ENCODE results near the gene SLC36A2.
A peak's percentile ranks its signal among the peaks of the same experiment; 100 is the strongest.

The SLC36A2 gene

GRCh38 chr5:151326266-151326665, 21.1 kb downstream of the SLC36A2 start:
- ATAC-seq = no peak
- TF ChIP-seq TCF4 (CRISPR knock-in tag; IDR thresholded peaks at IDR 0.05; ENCODE audit: borderline replicate concordance) = no peak
- TF ChIP-seq ZNF70 (CRISPR knock-in tag; IDR thresholded peaks at IDR 0.05) = no peak
- TF ChIP-seq, protein P1, sequence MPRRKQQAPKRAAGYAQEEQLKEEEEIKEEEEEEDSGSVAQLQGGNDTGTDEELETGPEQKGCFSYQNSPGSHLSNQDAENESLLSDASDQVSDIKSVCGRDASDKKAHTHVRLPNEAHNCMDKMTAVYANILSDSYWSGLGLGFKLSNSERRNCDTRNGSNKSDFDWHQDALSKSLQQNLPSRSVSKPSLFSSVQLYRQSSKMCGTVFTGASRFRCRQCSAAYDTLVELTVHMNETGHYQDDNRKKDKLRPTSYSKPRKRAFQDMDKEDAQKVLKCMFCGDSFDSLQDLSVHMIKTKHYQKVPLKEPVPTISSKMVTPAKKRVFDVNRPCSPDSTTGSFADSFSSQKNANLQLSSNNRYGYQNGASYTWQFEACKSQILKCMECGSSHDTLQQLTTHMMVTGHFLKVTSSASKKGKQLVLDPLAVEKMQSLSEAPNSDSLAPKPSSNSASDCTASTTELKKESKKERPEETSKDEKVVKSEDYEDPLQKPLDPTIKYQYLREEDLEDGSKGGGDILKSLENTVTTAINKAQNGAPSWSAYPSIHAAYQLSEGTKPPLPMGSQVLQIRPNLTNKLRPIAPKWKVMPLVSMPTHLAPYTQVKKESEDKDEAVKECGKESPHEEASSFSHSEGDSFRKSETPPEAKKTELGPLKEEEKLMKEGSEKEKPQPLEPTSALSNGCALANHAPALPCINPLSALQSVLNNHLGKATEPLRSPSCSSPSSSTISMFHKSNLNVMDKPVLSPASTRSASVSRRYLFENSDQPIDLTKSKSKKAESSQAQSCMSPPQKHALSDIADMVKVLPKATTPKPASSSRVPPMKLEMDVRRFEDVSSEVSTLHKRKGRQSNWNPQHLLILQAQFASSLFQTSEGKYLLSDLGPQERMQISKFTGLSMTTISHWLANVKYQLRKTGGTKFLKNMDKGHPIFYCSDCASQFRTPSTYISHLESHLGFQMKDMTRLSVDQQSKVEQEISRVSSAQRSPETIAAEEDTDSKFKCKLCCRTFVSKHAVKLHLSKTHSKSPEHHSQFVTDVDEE (CRISPR knock-in tag; IDR thresholded peaks at IDR 0.05) = no peak
- TF ChIP-seq ZC3H10 (CRISPR knock-in tag; IDR thresholded peaks at IDR 0.05) = no peak
- TF ChIP-seq ZFP30 (CRISPR knock-in tag; IDR thresholded peaks at IDR 0.05) = no peak
- no peak for TF ChIP-seq ZFP3 (CRISPR knock-in tag; IDR thresholded peaks at IDR 0.05)
- TF ChIP-seq ESRRG (CRISPR knock-in tag; IDR thresholded peaks at IDR 0.05) = no peak

DNA sequence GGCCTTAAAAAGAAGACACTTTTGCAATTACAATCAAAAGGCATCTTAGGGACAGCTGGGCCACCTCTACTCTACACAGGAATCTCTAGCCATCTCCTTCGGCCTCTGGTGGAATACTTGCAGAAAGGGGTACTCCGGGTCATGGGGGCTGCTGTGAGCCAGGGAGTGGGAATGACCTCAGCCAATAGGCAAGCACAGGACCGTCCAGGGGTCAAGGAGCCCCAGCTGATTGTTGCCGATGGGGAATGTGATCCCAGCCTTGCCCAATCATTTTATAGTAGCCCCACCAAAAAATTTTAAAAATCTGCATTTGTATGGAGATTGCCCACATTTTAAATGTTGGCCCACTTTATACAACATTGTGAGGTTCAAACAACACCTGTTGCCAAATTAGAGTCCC, 26.9 kb downstream of the SLC36A2 start:
- no peak for ATAC-seq
- TF ChIP-seq ZNF70 (CRISPR knock-in tag; IDR thresholded peaks at IDR 0.05) (no peak), ZNF8 (CRISPR knock-in tag; IDR thresholded peaks at IDR 0.05) (no peak), OSR1 (CRISPR knock-in tag; IDR thresholded peaks at IDR 0.05) (no peak), SNAI2 (CRISPR knock-in tag; IDR thresholded peaks at IDR 0.05) (no peak), ZC3H10 (CRISPR knock-in tag; IDR thresholded peaks at IDR 0.05) (no peak), ESRRG (CRISPR knock-in tag; IDR thresholded peaks at IDR 0.05) (no peak), BACH2 (CRISPR knock-in tag; IDR thresholded peaks at IDR 0.05; ENCODE audit: borderline replicate concordance) (no peak), ARNTL (CRISPR knock-in tag; IDR thresholded peaks at IDR 0.05; ENCODE audit: borderline replicate concordance, low read depth) (no peak), TCF4 (CRISPR knock-in tag; IDR thresholded peaks at IDR 0.05; ENCODE audit: borderline replicate concordance) (no peak), PPARA (CRISPR knock-in tag; IDR thresholded peaks at IDR 0.05; ENCODE audit: borderline replicate concordance) (no peak), RARB (CRISPR knock-in tag; IDR thresholded peaks at IDR 0.05) (no peak), TOX (CRISPR knock-in tag; IDR thresholded peaks at IDR 0.05; ENCODE audit: borderline replicate concordance) (no peak)
- TF ChIP-seq, protein P2, sequence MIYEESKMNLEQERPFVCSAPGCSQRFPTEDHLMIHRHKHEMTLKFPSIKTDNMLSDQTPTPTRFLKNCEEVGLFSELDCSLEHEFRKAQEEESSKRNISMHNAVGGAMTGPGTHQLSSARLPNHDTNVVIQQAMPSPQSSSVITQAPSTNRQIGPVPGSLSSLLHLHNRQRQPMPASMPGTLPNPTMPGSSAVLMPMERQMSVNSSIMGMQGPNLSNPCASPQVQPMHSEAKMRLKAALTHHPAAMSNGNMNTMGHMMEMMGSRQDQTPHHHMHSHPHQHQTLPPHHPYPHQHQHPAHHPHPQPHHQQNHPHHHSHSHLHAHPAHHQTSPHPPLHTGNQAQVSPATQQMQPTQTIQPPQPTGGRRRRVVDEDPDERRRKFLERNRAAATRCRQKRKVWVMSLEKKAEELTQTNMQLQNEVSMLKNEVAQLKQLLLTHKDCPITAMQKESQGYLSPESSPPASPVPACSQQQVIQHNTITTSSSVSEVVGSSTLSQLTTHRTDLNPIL (CRISPR knock-in tag; IDR thresholded peaks at IDR 0.05; ENCODE audit: low read depth) = no peak

DNA sequence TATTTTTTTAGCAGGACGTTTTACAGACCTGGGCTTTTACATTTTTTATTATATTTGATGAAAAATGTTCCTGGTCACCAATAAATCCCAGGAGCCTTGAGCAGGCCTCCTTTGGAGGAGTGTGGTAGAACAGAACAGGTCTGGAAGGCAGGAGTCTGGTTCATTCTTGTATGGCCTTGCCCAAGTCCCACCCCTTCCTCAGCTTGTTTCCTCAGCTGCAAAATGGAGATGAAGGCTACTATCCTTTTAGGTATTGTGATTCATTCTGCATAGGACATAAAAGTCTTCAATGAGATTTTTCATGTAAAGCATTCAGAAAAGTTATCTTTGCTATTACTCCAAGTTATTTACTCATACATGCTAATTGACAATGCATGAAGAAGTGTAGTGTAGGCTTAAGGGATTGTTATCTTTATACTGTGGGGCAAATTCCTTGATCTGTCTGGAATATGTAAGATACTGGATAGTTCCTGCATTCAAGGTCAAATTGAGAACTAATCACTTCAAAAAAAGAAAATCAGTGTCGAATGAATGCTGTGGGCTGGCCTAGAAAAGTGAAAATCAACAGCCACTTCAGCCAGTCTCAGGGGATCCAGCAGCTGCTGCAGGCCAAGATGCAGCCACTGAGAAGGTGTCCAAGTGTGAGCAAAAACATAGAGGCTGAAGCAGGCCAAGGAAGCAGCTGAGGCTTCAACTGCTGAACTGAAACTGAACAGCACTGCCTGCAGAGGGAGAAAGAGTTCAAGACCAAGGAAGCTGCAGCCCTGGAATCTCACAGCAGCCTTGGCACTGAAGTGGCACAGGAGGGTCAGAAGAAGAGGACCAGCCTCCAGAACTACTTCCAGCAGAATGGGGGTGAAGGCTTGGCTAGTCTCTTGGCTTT, 28.3 kb downstream of the SLC36A2 start:
- no peak for TF ChIP-seq ARNTL (CRISPR knock-in tag; IDR thresholded peaks at IDR 0.05; ENCODE audit: borderline replicate concordance, low read depth)
- TF ChIP-seq TCF4 (CRISPR knock-in tag; IDR thresholded peaks at IDR 0.05; ENCODE audit: borderline replicate concordance) = no peak
- TF ChIP-seq ISL1 (CRISPR knock-in tag; IDR thresholded peaks at IDR 0.05) = no peak
- TF ChIP-seq OSR1 (CRISPR knock-in tag; IDR thresholded peaks at IDR 0.05) = no peak
- TF ChIP-seq, protein P1 (CRISPR knock-in tag; IDR thresholded peaks at IDR 0.05) = no peak
- TF ChIP-seq, protein P3, sequence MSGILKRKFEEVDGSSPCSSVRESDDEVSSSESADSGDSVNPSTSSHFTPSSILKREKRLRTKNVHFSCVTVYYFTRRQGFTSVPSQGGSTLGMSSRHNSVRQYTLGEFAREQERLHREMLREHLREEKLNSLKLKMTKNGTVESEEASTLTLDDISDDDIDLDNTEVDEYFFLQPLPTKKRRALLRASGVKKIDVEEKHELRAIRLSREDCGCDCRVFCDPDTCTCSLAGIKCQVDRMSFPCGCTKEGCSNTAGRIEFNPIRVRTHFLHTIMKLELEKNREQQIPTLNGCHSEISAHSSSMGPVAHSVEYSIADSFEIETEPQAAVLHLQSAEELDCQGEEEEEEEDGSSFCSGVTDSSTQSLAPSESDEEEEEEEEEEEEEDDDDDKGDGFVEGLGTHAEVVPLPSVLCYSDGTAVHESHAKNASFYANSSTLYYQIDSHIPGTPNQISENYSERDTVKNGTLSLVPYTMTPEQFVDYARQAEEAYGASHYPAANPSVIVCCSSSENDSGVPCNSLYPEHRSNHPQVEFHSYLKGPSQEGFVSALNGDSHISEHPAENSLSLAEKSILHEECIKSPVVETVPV (CRISPR knock-in tag; IDR thresholded peaks at IDR 0.05) = no peak
- TF ChIP-seq, protein P2 (CRISPR knock-in tag; IDR thresholded peaks at IDR 0.05; ENCODE audit: low read depth) = no peak
- TF ChIP-seq, protein P4, sequence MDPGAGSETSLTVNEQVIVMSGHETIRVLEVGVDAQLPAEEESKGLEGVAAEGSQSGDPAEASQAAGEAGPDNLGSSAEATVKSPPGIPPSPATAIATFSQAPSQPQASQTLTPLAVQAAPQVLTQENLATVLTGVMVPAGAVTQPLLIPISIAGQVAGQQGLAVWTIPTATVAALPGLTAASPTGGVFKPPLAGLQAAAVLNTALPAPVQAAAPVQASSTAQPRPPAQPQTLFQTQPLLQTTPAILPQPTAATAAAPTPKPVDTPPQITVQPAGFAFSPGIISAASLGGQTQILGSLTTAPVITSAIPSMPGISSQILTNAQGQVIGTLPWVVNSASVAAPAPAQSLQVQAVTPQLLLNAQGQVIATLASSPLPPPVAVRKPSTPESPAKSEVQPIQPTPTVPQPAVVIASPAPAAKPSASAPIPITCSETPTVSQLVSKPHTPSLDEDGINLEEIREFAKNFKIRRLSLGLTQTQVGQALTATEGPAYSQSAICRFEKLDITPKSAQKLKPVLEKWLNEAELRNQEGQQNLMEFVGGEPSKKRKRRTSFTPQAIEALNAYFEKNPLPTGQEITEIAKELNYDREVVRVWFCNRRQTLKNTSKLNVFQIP (CRISPR knock-in tag; IDR thresholded peaks at IDR 0.05; ENCODE audit: borderline replicate concordance, low read depth) = no peak
- no peak for TF ChIP-seq CSDC2 (CRISPR knock-in tag; IDR thresholded peaks at IDR 0.05)
- TF ChIP-seq ESRRG (CRISPR knock-in tag; IDR thresholded peaks at IDR 0.05) = no peak
- TF ChIP-seq ZNF8 (CRISPR knock-in tag; IDR thresholded peaks at IDR 0.05) = no peak
- ATAC-seq = peak; percentile 74

All from SK-N-SH treated with all-trans-retinoic acid at 6 μM for 48 hours (cell line).